ENCODE data around the gene FAM193A.

The FAM193A gene

GRCh38 chr4:2750719-2751605 is 214.5 kb downstream of the FAM193A start:
- peaks cover 22 to 28% of the 10 kb centered on the region in 2 donors for H3K4me1 ChIP-seq (ENCODE audit: control insufficient read depth in 1 of 2, insufficient read depth in 2 of 2, low read length in 2 of 2)
- no peak overlapping the region for H3K9ac ChIP-seq (ENCODE audit: low read depth in 1 of 2, low read length in 2 of 2)
- H3K4me3 ChIP-seq (ENCODE audit: low read depth in 1 of 2, low read length in 2 of 2) = no peak overlapping the region
- H3K36me3 ChIP-seq (ENCODE audit: control insufficient read depth in 1 of 2, insufficient read depth in 2 of 2, low read length in 2 of 2) = peaks cover 10 to 29% of the 10 kb centered on the region in 2 donors
- no peaks in the 10 kb centered on the region for H3K27me3 ChIP-seq (ENCODE audit: control insufficient read depth in 1 of 2, insufficient read depth in 2 of 2, low read length in 2 of 2)
- H3K27ac ChIP-seq (ENCODE audit: low read depth, low read length) = no peak overlapping the region
- no peaks in the 10 kb centered on the region for H3K9me3 ChIP-seq (ENCODE audit: control insufficient read depth in 1 of 2, low read length in 2 of 2)

GRCh38 chr4:2753436-2753835 is 217.0 kb downstream of the FAM193A start:
- H3K4me3 ChIP-seq (ENCODE audit: low read depth in 1 of 2, low read length in 2 of 2) = no peak overlapping the region
- no peak overlapping the region for H3K27ac ChIP-seq (ENCODE audit: low read depth, low read length)
- H3K36me3 ChIP-seq (ENCODE audit: control insufficient read depth in 1 of 2, insufficient read depth in 2 of 2, low read length in 2 of 2) = peaks cover 0 to 10% of the 10 kb centered on the region in 2 donors
- H3K27me3 ChIP-seq (ENCODE audit: control insufficient read depth in 1 of 2, insufficient read depth in 2 of 2, low read length in 2 of 2) = no peaks in the 10 kb centered on the region
- H3K9me3 ChIP-seq (ENCODE audit: control insufficient read depth in 1 of 2, low read length in 2 of 2) = no peaks in the 10 kb centered on the region
- H3K9ac ChIP-seq (ENCODE audit: low read depth in 1 of 2, low read length in 2 of 2) = no peak overlapping the region
- peaks cover 23 to 25% of the 10 kb centered on the region in 2 donors for H3K4me1 ChIP-seq (ENCODE audit: control insufficient read depth in 1 of 2, insufficient read depth in 2 of 2, low read length in 2 of 2)

- Histone ChIP-seq H3K4me3 (ENCODE audit: low read depth in 1 of 2, low read length in 2 of 2) (peak overlapping the region; percentile 71 to 83), H3K27me3 (ENCODE audit: control insufficient read depth in 1 of 2, insufficient read depth in 2 of 2, low read length in 2 of 2) (no peaks in the 10 kb centered on the region), H3K4me1 (ENCODE audit: control insufficient read depth in 1 of 2, insufficient read depth in 2 of 2, low read length in 2 of 2) (peaks cover 30 to 34% of the 10 kb centered on the region in 2 donors), H3K27ac (ENCODE audit: low read depth, low read length) (no peak overlapping the region), H3K36me3 (ENCODE audit: control insufficient read depth in 1 of 2, insufficient read depth in 2 of 2, low read length in 2 of 2) (peaks cover 0 to 4% of the 10 kb centered on the region in 2 donors), H3K9me3 (ENCODE audit: control insufficient read depth in 1 of 2, low read length in 2 of 2) (no peaks in the 10 kb centered on the region), H3K9ac (ENCODE audit: low read depth in 1 of 2, low read length in 2 of 2) (peak overlapping the region; percentile 63 to 80)
Measured at GRCh38 chr4:2754848-2755819, 218.7 kb downstream of the FAM193A start.

GRCh38 chr4:2755821-2756690 is 219.6 kb downstream of the FAM193A start, which contains the start of gene TNIP2:
Gene TNIP2 (minus strand): TSS chr4:2756336. CDS start chr4:2756289, 47 bp downstream.
- Histone ChIP-seq H3K4me3 (ENCODE audit: low read depth in 1 of 2, low read length in 2 of 2) (peak within 1 kb of the TSS; percentile 71 to 83), H3K9ac (ENCODE audit: low read depth in 1 of 2, low read length in 2 of 2) (peak within 1 kb of the TSS; percentile 63 to 80), H3K4me1 (ENCODE audit: control insufficient read depth in 1 of 2, insufficient read depth in 2 of 2, low read length in 2 of 2) (peaks cover 30 to 36% of the 10 kb centered on the region in 2 donors), H3K27me3 (ENCODE audit: control insufficient read depth in 1 of 2, insufficient read depth in 2 of 2, low read length in 2 of 2) (no peaks in the 10 kb centered on the region), H3K36me3 (ENCODE audit: control insufficient read depth in 1 of 2, insufficient read depth in 2 of 2, low read length in 2 of 2) (peaks cover 0 to 4% of the 10 kb centered on the region in 2 donors), H3K27ac (ENCODE audit: low read depth, low read length) (peak within 1 kb of the TSS; percentile 91), H3K9me3 (ENCODE audit: control insufficient read depth in 1 of 2, low read length in 2 of 2) (no peaks in the 10 kb centered on the region)

- peak overlapping the region; percentile 57 to 69 for H3K9ac ChIP-seq (ENCODE audit: low read depth in 1 of 2, low read length in 2 of 2)
- H3K27ac ChIP-seq (ENCODE audit: low read depth, low read length) = no peak overlapping the region
- no peaks in the 10 kb centered on the region for H3K9me3 ChIP-seq (ENCODE audit: control insufficient read depth in 1 of 2, low read length in 2 of 2)
- H3K36me3 ChIP-seq (ENCODE audit: control insufficient read depth in 1 of 2, insufficient read depth in 2 of 2, low read length in 2 of 2) = peaks cover 0 to 4% of the 10 kb centered on the region in 2 donors
- no peaks in the 10 kb centered on the region for H3K27me3 ChIP-seq (ENCODE audit: control insufficient read depth in 1 of 2, insufficient read depth in 2 of 2, low read length in 2 of 2)
- H3K4me3 ChIP-seq (ENCODE audit: low read depth in 1 of 2, low read length in 2 of 2) = peak overlapping the region; percentile 46 to 53
- peaks cover 32 to 39% of the 10 kb centered on the region in 2 donors for H3K4me1 ChIP-seq (ENCODE audit: control insufficient read depth in 1 of 2, insufficient read depth in 2 of 2, low read length in 2 of 2)
Measured at GRCh38 chr4:2756691-2757350, 220.4 kb downstream of the FAM193A start.

- Histone ChIP-seq H3K4me3 (ENCODE audit: low read depth in 1 of 2, low read length in 2 of 2) (no peak overlapping the region), H3K9ac (ENCODE audit: low read depth in 1 of 2, low read length in 2 of 2) (no peak overlapping the region), H3K9me3 (ENCODE audit: control insufficient read depth in 1 of 2, low read length in 2 of 2) (no peaks in the 10 kb centered on the region), H3K4me1 (ENCODE audit: control insufficient read depth in 1 of 2, insufficient read depth in 2 of 2, low read length in 2 of 2) (peaks cover 38 to 45% of the 10 kb centered on the region in 2 donors), H3K36me3 (ENCODE audit: control insufficient read depth in 1 of 2, insufficient read depth in 2 of 2, low read length in 2 of 2) (peaks cover 0 to 4% of the 10 kb centered on the region in 2 donors), H3K27ac (ENCODE audit: low read depth, low read length) (no peak overlapping the region), H3K27me3 (ENCODE audit: control insufficient read depth in 1 of 2, insufficient read depth in 2 of 2, low read length in 2 of 2) (no peaks in the 10 kb centered on the region)
Measured at GRCh38 chr4:2757426-2757825, 221.0 kb downstream of the FAM193A start.

GRCh38 chr4:2761035-2761923 is 224.8 kb downstream of the FAM193A start:
- peak overlapping the region; percentile 73 to 77 for H3K9ac ChIP-seq (ENCODE audit: low read depth in 1 of 2, low read length in 2 of 2)
- peak overlapping the region; percentile 98 for H3K27ac ChIP-seq (ENCODE audit: low read depth, low read length)
- H3K27me3 ChIP-seq (ENCODE audit: control insufficient read depth in 1 of 2, insufficient read depth in 2 of 2, low read length in 2 of 2) = no peaks in the 10 kb centered on the region

GRCh38 chr4:2762048-2762447 is 225.6 kb downstream of the FAM193A start:
- peak overlapping the region; percentile 98 for H3K27ac ChIP-seq (ENCODE audit: low read depth, low read length)
- peak overlapping the region; percentile 73 to 77 for H3K9ac ChIP-seq (ENCODE audit: low read depth in 1 of 2, low read length in 2 of 2)

More at GRCh38 chr4:2761035-2761923, 224.8 kb downstream of the FAM193A start:
- Histone ChIP-seq H3K36me3 (ENCODE audit: control insufficient read depth in 1 of 2, insufficient read depth in 2 of 2, low read length in 2 of 2) (no peaks in the 10 kb centered on the region), H3K4me3 (ENCODE audit: low read depth in 1 of 2, low read length in 2 of 2) (peak overlapping the region; percentile 34 to 48), H3K9me3 (ENCODE audit: control insufficient read depth in 1 of 2, low read length in 2 of 2) (no peaks in the 10 kb centered on the region), H3K4me1 (ENCODE audit: control insufficient read depth in 1 of 2, insufficient read depth in 2 of 2, low read length in 2 of 2) (peaks cover 30 to 38% of the 10 kb centered on the region in 2 donors)

More at GRCh38 chr4:2762048-2762447, 225.6 kb downstream of the FAM193A start:
- H3K4me3 ChIP-seq (ENCODE audit: low read depth in 1 of 2, low read length in 2 of 2) = peak overlapping the region; percentile 34 to 48
- H3K9me3 ChIP-seq (ENCODE audit: control insufficient read depth in 1 of 2, low read length in 2 of 2) = no peaks in the 10 kb centered on the region
- H3K4me1 ChIP-seq (ENCODE audit: control insufficient read depth in 1 of 2, insufficient read depth in 2 of 2, low read length in 2 of 2) = peaks cover 27 to 32% of the 10 kb centered on the region in 2 donors
- no peaks in the 10 kb centered on the region for H3K27me3 ChIP-seq (ENCODE audit: control insufficient read depth in 1 of 2, insufficient read depth in 2 of 2, low read length in 2 of 2)
- no peaks in the 10 kb centered on the region for H3K36me3 ChIP-seq (ENCODE audit: control insufficient read depth in 1 of 2, insufficient read depth in 2 of 2, low read length in 2 of 2)
